Glutamatergic neuron (in vitro differentiated cells): ENCODE results near the gene RPL5. TPM values are rescaled to one million over a fixed set of nuclear protein-coding genes. Genes with fewer than 3 reads are reported as not detected.

Source experiments
- DNase-seq: peaks from one replicate; pipeline ENCODE4 v3.0.0; 2022
- H3K27ac Mint-ChIP-seq: one replicate; pipeline ENCODE4 v1.8.0; 2020; ENCODE audit warnings: mild to moderate bottlenecking, mixed read lengths, inconsistent platforms; ENCODE audit not compliant: unreplicated experiment
- H3K27me3 Mint-ChIP-seq: one replicate; pipeline ENCODE4 v1.8.0; 2020; ENCODE audit warnings: mild to moderate bottlenecking, moderate library complexity, mixed read lengths, inconsistent platforms; ENCODE audit not compliant: unreplicated experiment
- H3K36me3 Mint-ChIP-seq: one replicate; pipeline ENCODE4 v1.8.0; 2020; ENCODE audit warnings: mild to moderate bottlenecking, mixed read lengths, inconsistent platforms; ENCODE audit not compliant: unreplicated experiment
- H3K4me1 Mint-ChIP-seq: one replicate; pipeline ENCODE4 v1.8.0; 2020; ENCODE audit warnings: mild to moderate bottlenecking, low read depth, mixed read lengths, inconsistent platforms; ENCODE audit not compliant: unreplicated experiment
- H3K4me3 Mint-ChIP-seq: one replicate; pipeline ENCODE4 v1.8.0; 2020; ENCODE audit warnings: mild to moderate bottlenecking, mixed read lengths, inconsistent platforms; ENCODE audit not compliant: unreplicated experiment
- H3K9me3 Mint-ChIP-seq: one replicate; pipeline ENCODE4 v1.8.0; 2020; ENCODE audit warnings: mild to moderate bottlenecking, moderate library complexity, mixed read lengths, inconsistent platforms; ENCODE audit not compliant: unreplicated experiment
- total RNA-seq: library from RNA; stranded (reverse); fragmentation: NEBNext Ultra II Directional; extraction: Animal tissue kit (Norgen Biotek cat#: 25700); gene quantifications from one replicate; pipeline ENCODE4 v1.2.1, GENCODE V29; 2021; ENCODE audit not compliant: unreplicated experiment
- TF ChIP-seq, protein P1 (sequence below): fragments of 200-600 bp; sonication (generic); IDR thresholded peaks from one replicate; pipeline ENCODE4 v1.5.0; 2021; ENCODE audit not compliant: partially characterized antibody, unreplicated experiment

Gene RPL5
- total RNA-seq, 1 donor from 2014 or later: 692 TPM

DNA sequence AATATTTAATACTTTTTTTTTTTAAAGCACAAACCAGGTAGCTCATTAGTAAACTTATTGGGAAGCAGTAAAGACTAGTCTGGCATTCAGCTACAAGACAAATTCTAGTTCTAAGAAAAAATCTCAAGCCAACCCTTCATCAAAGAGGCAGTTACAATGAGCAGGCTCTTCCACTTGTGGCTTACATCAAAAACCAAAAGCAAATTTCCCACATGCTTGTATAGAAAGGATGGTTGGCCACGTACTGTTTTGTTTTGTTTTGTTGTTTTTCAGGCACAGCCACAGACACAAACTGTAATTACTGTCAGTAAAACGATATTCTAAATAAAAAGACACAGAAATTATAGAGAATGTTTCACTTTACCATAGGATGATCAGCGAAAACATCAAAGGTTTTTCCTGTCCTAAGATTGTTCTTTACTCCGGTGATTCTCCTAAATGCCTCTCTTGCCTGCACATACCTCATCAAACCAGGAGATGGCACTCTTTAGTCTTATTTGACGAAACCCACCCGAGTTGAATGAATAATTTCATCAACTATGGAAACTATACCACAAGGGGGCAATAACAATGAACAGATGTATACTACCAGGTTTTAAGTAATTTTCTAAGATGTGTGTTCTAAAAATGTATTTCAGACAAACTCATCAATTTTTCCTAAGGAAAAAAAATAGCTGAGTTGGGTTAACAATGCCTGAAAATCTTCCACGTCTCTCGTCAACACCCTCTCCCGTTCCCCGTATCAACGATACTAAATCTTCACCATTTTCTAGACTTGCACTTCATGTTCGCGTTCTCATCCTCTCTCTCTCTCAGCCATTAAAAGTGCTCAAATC, 26.9 kb downstream of the RPL5 start:
- Mint-ChIP-seq H3K36me3 (no peaks in the 10 kb centered on the region), H3K9me3 (peaks cover 9% of the 10 kb centered on the region), H3K4me3 (peak overlapping the region; percentile 26), H3K27ac (no peak overlapping the region), H3K4me1 (peaks cover 11% of the 10 kb centered on the region), H3K27me3 (peaks cover 4% of the 10 kb centered on the region)
- TF ChIP-seq, protein P1, sequence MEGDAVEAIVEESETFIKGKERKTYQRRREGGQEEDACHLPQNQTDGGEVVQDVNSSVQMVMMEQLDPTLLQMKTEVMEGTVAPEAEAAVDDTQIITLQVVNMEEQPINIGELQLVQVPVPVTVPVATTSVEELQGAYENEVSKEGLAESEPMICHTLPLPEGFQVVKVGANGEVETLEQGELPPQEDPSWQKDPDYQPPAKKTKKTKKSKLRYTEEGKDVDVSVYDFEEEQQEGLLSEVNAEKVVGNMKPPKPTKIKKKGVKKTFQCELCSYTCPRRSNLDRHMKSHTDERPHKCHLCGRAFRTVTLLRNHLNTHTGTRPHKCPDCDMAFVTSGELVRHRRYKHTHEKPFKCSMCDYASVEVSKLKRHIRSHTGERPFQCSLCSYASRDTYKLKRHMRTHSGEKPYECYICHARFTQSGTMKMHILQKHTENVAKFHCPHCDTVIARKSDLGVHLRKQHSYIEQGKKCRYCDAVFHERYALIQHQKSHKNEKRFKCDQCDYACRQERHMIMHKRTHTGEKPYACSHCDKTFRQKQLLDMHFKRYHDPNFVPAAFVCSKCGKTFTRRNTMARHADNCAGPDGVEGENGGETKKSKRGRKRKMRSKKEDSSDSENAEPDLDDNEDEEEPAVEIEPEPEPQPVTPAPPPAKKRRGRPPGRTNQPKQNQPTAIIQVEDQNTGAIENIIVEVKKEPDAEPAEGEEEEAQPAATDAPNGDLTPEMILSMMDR: peak; percentile 96
- peak; percentile 23 for DNase-seq

DNA sequence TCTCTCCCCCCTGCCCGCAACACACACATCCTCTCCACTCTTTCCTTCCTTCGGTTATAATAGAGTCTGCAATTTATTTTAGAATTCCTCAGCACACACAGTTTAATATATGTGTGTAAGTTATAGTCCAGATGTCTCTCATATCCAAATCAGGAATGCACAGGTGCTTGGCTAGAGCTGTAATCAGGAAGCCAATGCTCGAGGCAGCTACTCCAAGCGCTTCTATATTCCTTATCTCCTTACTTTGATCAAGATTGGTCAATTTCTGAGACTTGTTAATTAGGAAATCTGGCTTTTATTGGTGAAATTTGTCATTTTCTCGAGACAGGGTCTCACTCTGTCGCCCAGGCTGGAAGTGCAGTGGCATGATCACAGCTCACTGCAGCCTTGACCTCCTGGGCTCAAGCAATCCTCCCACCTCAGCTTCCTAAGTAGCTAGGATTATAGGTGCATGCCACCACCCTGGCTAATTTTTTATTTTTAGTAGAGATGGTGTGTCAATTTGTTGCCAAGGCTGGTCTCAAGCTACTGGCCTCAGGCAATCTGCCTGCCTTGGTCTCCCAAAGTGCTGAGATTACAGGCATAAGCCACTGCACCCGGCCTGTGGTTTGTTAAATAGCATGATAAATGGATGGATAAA, 27.7 kb downstream of the RPL5 start:
- TF ChIP-seq, protein P1: no peak
- Mint-ChIP-seq H3K9me3 (peaks cover 7% of the 10 kb centered on the region), H3K27ac (no peak overlapping the region), H3K27me3 (peaks cover 3% of the 10 kb centered on the region), H3K4me3 (peak overlapping the region; percentile 26), H3K4me1 (peaks cover 5% of the 10 kb centered on the region), H3K36me3 (no peaks in the 10 kb centered on the region)
- no peak for DNase-seq

GRCh38 chr1:92862605-92863004, 30.8 kb downstream of the RPL5 start:
- no peak overlapping the region for H3K27ac Mint-ChIP-seq
- peaks cover 2% of the 10 kb centered on the region for H3K4me1 Mint-ChIP-seq
- H3K27me3 Mint-ChIP-seq: no peaks in the 10 kb centered on the region
- no peaks in the 10 kb centered on the region for H3K36me3 Mint-ChIP-seq
- TF ChIP-seq, protein P1: no peak
- DNase-seq: no peak
- no peaks in the 10 kb centered on the region for H3K9me3 Mint-ChIP-seq
- H3K4me3 Mint-ChIP-seq: no peak overlapping the region

GRCh38 chr1:92864131-92864530, 32.3 kb downstream of the RPL5 start:
- TF ChIP-seq, protein P1: no peak
- no peak for DNase-seq
- Mint-ChIP-seq H3K27ac (no peak overlapping the region), H3K36me3 (no peaks in the 10 kb centered on the region), H3K4me1 (no peaks in the 10 kb centered on the region), H3K27me3 (no peaks in the 10 kb centered on the region), H3K9me3 (no peaks in the 10 kb centered on the region), H3K4me3 (no peak overlapping the region)

DNA sequence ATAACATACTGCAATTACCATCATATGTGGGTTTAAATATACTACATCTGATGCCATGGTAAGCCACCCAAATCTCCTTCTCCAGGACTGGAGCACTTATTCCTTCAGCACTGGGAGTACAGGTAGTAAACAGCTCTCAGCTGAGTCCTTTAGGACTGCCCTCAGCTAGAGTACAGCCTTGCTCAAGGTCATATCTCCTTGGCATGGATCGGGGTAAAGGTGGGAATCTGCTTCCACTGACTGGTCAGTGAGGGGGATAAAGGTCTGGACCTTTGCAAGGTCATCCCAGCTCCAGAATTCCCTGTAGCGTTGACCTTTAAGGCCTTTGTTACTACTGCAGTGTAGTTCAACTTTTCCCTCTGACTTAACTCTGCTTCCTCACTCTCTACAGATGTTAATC, 38.8 kb downstream of the RPL5 start:
- DNase-seq: no peak
- Mint-ChIP-seq H3K36me3 (no peaks in the 10 kb centered on the region), H3K4me3 (no peak overlapping the region), H3K9me3 (no peaks in the 10 kb centered on the region), H3K27ac (no peak overlapping the region), H3K27me3 (no peaks in the 10 kb centered on the region), H3K4me1 (no peaks in the 10 kb centered on the region)
- TF ChIP-seq, protein P1: no peak
